NCI-H1092 (cell line): ENCODE data around the gene FIGNL1.

Experiments
- DNase-seq: peaks from one replicate; lab custom pipeline; 2025; lab: John Stamatoyannopoulos, UW

FIGNL1 gene

DNA sequence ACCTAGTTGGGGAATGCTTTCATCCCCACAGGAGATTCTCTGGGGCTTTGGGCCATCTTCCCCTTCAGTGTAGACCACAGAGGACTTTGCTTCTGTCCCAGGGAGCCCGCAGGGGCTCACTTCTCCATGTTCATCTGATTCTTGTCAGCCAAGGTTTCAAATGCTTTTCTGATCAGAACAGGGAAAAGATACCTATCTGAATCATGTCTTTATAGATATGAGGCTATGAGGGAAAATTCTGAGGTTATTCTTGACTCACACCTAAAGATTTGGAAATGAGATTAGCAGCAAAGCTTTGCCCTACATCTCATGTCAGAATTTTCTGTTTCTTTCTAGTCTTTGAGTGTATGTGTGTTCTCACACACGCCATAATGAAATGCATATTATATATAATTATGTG lies 53.3 kb downstream of the FIGNL1 start:
- DNase-seq: no peak

DNA sequence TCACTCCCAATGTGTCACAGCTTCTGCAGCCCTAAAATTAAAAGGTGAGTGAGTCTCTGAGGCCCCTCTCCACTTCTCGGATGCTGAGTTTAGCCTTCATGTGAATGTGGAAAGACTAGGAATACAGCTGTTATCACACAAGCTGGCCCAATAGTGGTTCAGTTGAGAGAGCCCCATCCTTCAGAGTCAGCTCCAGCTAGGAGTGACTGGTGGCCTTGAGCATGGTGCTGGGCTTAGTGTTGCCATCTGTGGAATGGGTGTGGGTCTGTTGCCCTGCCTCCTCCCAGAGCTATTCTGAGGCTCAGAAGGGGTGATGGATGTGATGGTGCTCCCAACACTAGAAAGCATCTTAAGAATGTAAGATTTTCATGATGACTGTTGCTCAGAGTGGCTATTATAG lies 55.8 kb downstream of the FIGNL1 start:
- DNase-seq: no peak
